H9 (cell line): Measurements from ENCODE around the gene ENOSF1. TPM values are rescaled to one million over a fixed set of nuclear protein-coding genes. Genes with fewer than 3 reads are reported as not detected.

Experiments
- DNase-seq: peaks from one replicate; pipeline ENCODE4 v3.0.0-alpha.2; 2017
- H2AFZ ChIP-seq: one replicate; pipeline ENCODE4 v1.6.1; 2013; ENCODE audit warnings: mild to moderate bottlenecking, low read length, control low read depth, moderate library complexity
- H2AK5ac ChIP-seq: 2 replicates; pipeline ENCODE4 v1.6.1; 2013; ENCODE audit warnings: low read length, control low read depth, mixed read lengths; ENCODE audit not compliant: insufficient read length
- H2BK120ac ChIP-seq: one replicate; pipeline ENCODE4 v1.6.1; 2013; ENCODE audit warnings: low read depth, mild to moderate bottlenecking, low read length, control low read depth, inconsistent platforms; ENCODE audit not compliant: poor library complexity, severe bottlenecking
- H2BK12ac ChIP-seq: 2 replicates; pipeline ENCODE4 v1.6.1; 2013; ENCODE audit warnings: low read length, control low read depth, mixed read lengths, low read depth; ENCODE audit not compliant: insufficient read length
- H2BK15ac ChIP-seq: 2 replicates; pipeline ENCODE4 v1.6.1; 2013; ENCODE audit warnings: low read depth, low read length, control low read depth
- H2BK20ac ChIP-seq: one replicate; pipeline ENCODE4 v1.6.1; 2013; ENCODE audit warnings: low read depth, mild to moderate bottlenecking, low read length, control low read depth, inconsistent platforms; ENCODE audit not compliant: poor library complexity, severe bottlenecking
- H2BK5ac ChIP-seq: 2 replicates; pipeline ENCODE4 v1.6.1; 2013; ENCODE audit warnings: low read length, control low read depth, mixed read lengths; ENCODE audit not compliant: insufficient read length
- H3K14ac ChIP-seq: 2 replicates; pipeline ENCODE4 v1.6.1; 2013; ENCODE audit warnings: low read length, control low read depth; ENCODE audit not compliant: insufficient read depth
- H3K18ac ChIP-seq: 2 replicates; pipeline ENCODE4 v1.6.1; 2013; ENCODE audit warnings: low read depth, mild to moderate bottlenecking, mixed read lengths, low read length, control low read depth; ENCODE audit not compliant: insufficient read length
- H3K23ac ChIP-seq: 2 replicates; pipeline ENCODE4 v1.6.1; 2013; ENCODE audit warnings: low read length, control low read depth, mixed read lengths, low read depth; ENCODE audit not compliant: insufficient read length
- H3K23me2 ChIP-seq: 2 replicates; pipeline ENCODE4 v1.6.1; 2013; ENCODE audit warnings: low read depth, mild to moderate bottlenecking, mixed read lengths, low read length, control low read depth; ENCODE audit not compliant: insufficient read length, poor library complexity, severe bottlenecking
- H3K27ac ChIP-seq: 2 replicates; pipeline ENCODE4 v1.5.1; 2013; ENCODE audit warnings: low read length, control low read depth, mixed read lengths, low read depth; ENCODE audit not compliant: insufficient read length
- H3K27me3 ChIP-seq: 2 replicates; pipeline ENCODE4 v1.6.1; 2013; ENCODE audit warnings: low read length, control low read depth, inconsistent platforms; ENCODE audit not compliant: insufficient read depth
- H3K4ac ChIP-seq: 2 replicates; pipeline ENCODE4 v1.6.1; 2013; ENCODE audit warnings: low read depth, mild to moderate bottlenecking, control low read depth, inconsistent platforms, low read length, moderate library complexity
- H3K4me1 ChIP-seq: 2 replicates; pipeline ENCODE4 v1.6.1; 2013; ENCODE audit warnings: low read length, control low read depth, inconsistent platforms; ENCODE audit not compliant: insufficient read depth
- H3K4me2 ChIP-seq: 2 replicates; pipeline ENCODE4 v1.6.1; 2013; ENCODE audit warnings: low read length, control low read depth, mixed read lengths; ENCODE audit not compliant: insufficient read length, insufficient read depth
- H3K56ac ChIP-seq: 2 replicates; pipeline ENCODE4 v1.6.1; 2013; ENCODE audit warnings: low read depth, mild to moderate bottlenecking, mixed read lengths, low read length, control low read depth; ENCODE audit not compliant: insufficient read length
- H3K79me1 ChIP-seq: 2 replicates; pipeline ENCODE4 v1.6.1; 2013; ENCODE audit warnings: low read depth, mild to moderate bottlenecking, moderate library complexity, low read length, control low read depth, inconsistent platforms; ENCODE audit not compliant: insufficient read depth, poor library complexity, severe bottlenecking
- H3K79me2 ChIP-seq: 2 replicates; pipeline ENCODE4 v1.6.1; 2013; ENCODE audit warnings: low read length, control low read depth, inconsistent platforms; ENCODE audit not compliant: insufficient read depth
- H3K9ac ChIP-seq: 2 replicates; pipeline ENCODE4 v1.6.1; 2013; ENCODE audit warnings: low read length, control low read depth, mixed read lengths; ENCODE audit not compliant: insufficient read length; ENCODE audit errors: extremely low read depth
- H3K9me3 ChIP-seq: one replicate; pipeline ENCODE4 v1.6.1; 2013; ENCODE audit warnings: low read depth, low read length, inconsistent platforms; ENCODE audit not compliant: control insufficient read depth
- H3T11ph ChIP-seq: one replicate; pipeline ENCODE4 v1.6.1; 2013; ENCODE audit warnings: mild to moderate bottlenecking, low read length, control low read depth, inconsistent platforms
- H4K20me1 ChIP-seq: one replicate; pipeline ENCODE4 v1.6.1; 2013; ENCODE audit not compliant: control insufficient read depth, insufficient read length, insufficient read depth
- H4K5ac ChIP-seq: 2 replicates; pipeline ENCODE4 v1.6.1; 2013; ENCODE audit warnings: low read depth, mild to moderate bottlenecking, mixed read lengths, low read length, control low read depth; ENCODE audit not compliant: insufficient read length
- H4K8ac ChIP-seq: replicated peaks from 2 replicates; pipeline ENCODE4 v1.6.1; 2013; ENCODE audit warnings: low read length, control low read depth, mixed read lengths, low read depth; ENCODE audit not compliant: insufficient read length
- H4K91ac ChIP-seq: 2 replicates; pipeline ENCODE4 v1.6.1; 2013; ENCODE audit warnings: low read depth, mild to moderate bottlenecking, moderate library complexity, mixed read lengths, low read length, control low read depth; ENCODE audit not compliant: insufficient read length
- H3K27ac Mint-ChIP-seq, 3 experiments: 2 replicates in 2 of 3; 3 replicates in 1 of 3; pipeline ENCODE4 v1.8.0; 2020 to 2021; ENCODE audit warnings: mixed read lengths in 3 of 3, mild to moderate bottlenecking in 1 of 3, moderate library complexity in 1 of 3
- H3K27me3 Mint-ChIP-seq: 2 replicates; pipeline ENCODE4 v1.8.0; 2021; ENCODE audit warnings: low read depth, mild to moderate bottlenecking, moderate library complexity, mixed read lengths
- H3K36me3 Mint-ChIP-seq, 3 experiments: 2 replicates in 2 of 3; 3 replicates in 1 of 3; pipeline ENCODE4 v1.8.0; 2020 to 2021; ENCODE audit warnings: low read depth in 3 of 3, mixed read lengths in 3 of 3; ENCODE audit not compliant: insufficient read depth in 1 of 3
- H3K4me1 Mint-ChIP-seq, 2 experiments: 2 replicates each; pipeline ENCODE4 v1.8.0; 2020; ENCODE audit warnings: mixed read lengths in 2 of 2
- H3K4me3 Mint-ChIP-seq, 2 experiments: 2 replicates in 1 of 2; 3 replicates in 1 of 2; pipeline ENCODE4 v1.8.0; 2020 to 2021; ENCODE audit warnings: mild to moderate bottlenecking in 2 of 2, mixed read lengths in 2 of 2, moderate library complexity in 1 of 2
- H3K9me3 Mint-ChIP-seq, 2 experiments: 2 replicates in 1 of 2; 3 replicates in 1 of 2; pipeline ENCODE4 v1.8.0; 2020; ENCODE audit warnings: mild to moderate bottlenecking in 2 of 2, mixed read lengths in 2 of 2, moderate library complexity in 1 of 2
- CTCF ChIP-seq: fragments of 200-600 bp; sonication (generic); conservative IDR thresholded peaks from 3 replicates; pipeline ENCODE4 v1.8.0; 2021; ENCODE audit warnings: antibody characterized with exemption, mild to moderate bottlenecking
- WGBS: extraction: QIAGEN DNeasy Blood & Tissue Kit; methylation state at CpG from one replicate; pipeline ENCODE4 v1.1.7; 2013; ENCODE audit warnings: missing lambda C conversion rate, low lambda C conversion rate, mixed read lengths; ENCODE audit not compliant: insufficient read length; ENCODE audit errors: extremely low coverage; 5-methylcytosine and 5-hydroxymethylcytosine counted together
- total RNA-seq: library from RNA; stranded (reverse); gene quantifications from 2 replicates; pipeline ENCODE4 v1.2.1, GENCODE V29; 2021

The ENOSF1 gene
- total RNA-seq, 1 experiment from 2014 or later = 40.3 TPM

- Histone ChIP-seq H3K4me2 (no peak overlapping the region), H2AFZ (no peak overlapping the region), H2BK15ac (no peak overlapping the region), H3K9me3 (no peaks in the 10 kb centered on the region), H3K27ac (no peak overlapping the region), H2BK120ac (no peak overlapping the region), H3K79me2 (no peaks in the 10 kb centered on the region), H2BK12ac (no peak overlapping the region), H3K23ac (no peak overlapping the region), H3T11ph (no peak overlapping the region), H3K4ac (no peak overlapping the region), H3K56ac (no peak overlapping the region), H3K27me3 (no peaks in the 10 kb centered on the region), H3K23me2 (no peaks in the 10 kb centered on the region), H4K5ac (no peak overlapping the region), H4K91ac (no peak overlapping the region), H3K14ac (no peak overlapping the region), H4K8ac (no peak overlapping the region), H2AK5ac (no peak overlapping the region), H2BK5ac (no peak overlapping the region), H3K18ac (no peak overlapping the region), H2BK20ac (no peak overlapping the region), H3K9ac (no peak overlapping the region), H3K4me1 (no peaks in the 10 kb centered on the region), H3K79me1 (no peaks in the 10 kb centered on the region), H4K20me1 (no peaks in the 10 kb centered on the region)
- H3K9me3 Mint-ChIP-seq = no peaks in the 10 kb centered on the region
- no peaks in the 10 kb centered on the region for H3K4me1 Mint-ChIP-seq
- H3K27ac Mint-ChIP-seq = peak overlapping the region in 1 of 3 experiments; percentile 32; a peak in 1 of 7 replicates
- H3K27me3 Mint-ChIP-seq = no peaks in the 10 kb centered on the region
- WGBS = no CpG with 5 or more reads among the region's 7 CpGs
- H3K4me3 Mint-ChIP-seq = no peak overlapping the region
- no peak for TF ChIP-seq CTCF
- H3K36me3 Mint-ChIP-seq = peaks cover 15 to 80% (median 51%) of the 10 kb centered on the region in 3 experiments; a peak in 6 of 7 replicates
- no peak for DNase-seq
Measured at GRCh38 chr18:675307-675706, 37.1 kb downstream of the ENOSF1 start.
